Erythroblast (primary cell): Measurements from ENCODE around the gene GUCA2A.

Experiments
- DNase-seq, 2 experiments: peaks; one replicate each; lab custom pipeline; 2025; lab: John Stamatoyannopoulos, UW
- GATA1 ChIP-seq: IDR thresholded peaks from 2 replicates; pipeline ENCODE4 v1.6.1; 2011; ENCODE audit warnings: low read depth, mild to moderate bottlenecking, control low read depth, low read length, moderate library complexity
- POLR2A ChIP-seq: IDR thresholded peaks from 2 replicates; pipeline ENCODE4 v1.6.1; 2011; ENCODE audit warnings: mild to moderate bottlenecking, low read length

The GUCA2A gene

GRCh38 chr1:42139444-42139843 is 25.1 kb downstream of the GUCA2A start:
- TF ChIP-seq GATA1 (no peak), POLR2A (no peak)

DNA sequence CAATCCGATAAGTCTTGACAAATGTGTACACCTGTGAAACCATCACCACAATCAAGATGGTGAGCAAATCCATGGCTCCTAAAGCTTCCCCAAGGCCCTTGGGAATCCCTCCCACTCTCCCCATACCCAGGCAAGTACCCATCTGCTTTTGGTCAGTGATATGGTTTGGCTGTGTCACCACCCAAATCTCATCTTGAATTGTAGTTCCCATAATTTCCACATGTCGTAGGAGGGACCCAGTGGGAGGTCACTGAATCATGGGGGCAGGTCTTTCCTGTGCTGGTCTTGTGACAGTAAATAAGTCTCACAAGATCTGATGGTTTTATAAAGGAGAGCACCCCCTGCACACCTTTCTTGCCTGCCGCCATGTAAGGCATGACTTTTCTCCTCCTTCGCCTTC is 26.0 kb downstream of the GUCA2A start:
- no peak for TF ChIP-seq POLR2A
- TF ChIP-seq GATA1, result no peak

More at GRCh38 chr1:42139444-42139843, 25.1 kb downstream of the GUCA2A start:
- DNase-seq, result no peak

DNA sequence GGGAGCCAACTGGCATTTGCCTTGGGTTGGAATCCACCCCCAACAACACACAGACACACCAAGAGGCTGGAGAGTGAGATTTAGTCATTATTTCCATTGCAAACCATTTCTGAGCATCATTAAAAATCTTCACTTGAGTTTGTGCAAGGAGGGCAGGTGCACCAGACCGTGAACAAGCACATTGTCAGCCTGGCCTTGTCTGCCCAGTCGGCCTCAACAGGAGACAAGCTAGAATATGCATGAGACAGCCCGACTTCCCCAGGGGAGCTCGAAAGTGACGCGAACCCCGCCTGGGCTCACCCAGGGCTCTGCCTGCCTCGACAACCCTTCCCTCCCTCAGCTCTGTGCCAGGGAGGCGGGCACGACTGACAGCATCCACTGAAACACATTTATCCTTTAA is 26.8 kb downstream of the GUCA2A start:
- no peak for TF ChIP-seq POLR2A
- TF ChIP-seq GATA1, result no peak

More for the DNA sequence above, 26.0 kb downstream of the GUCA2A start:
- DNase-seq, result no peak

DNA sequence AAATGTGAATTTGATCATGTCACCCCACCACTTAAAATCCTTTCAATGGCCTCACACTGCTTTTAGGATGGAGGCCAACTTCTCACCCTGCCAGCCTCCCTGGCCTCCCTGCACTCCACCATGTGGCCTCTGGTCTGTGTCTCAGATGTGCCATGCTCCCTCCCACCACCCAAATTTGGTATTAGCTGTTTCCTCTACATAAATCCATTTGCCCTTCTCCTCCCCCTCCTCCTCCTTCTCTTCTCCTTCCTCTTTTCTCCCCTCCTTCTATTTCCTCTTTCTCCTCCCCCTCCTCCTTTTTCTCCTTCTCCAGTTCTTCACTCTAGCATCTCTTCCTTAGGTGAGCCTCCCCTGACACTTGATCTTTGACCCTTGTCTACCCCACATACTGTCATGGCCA is 28.1 kb downstream of the GUCA2A start:
- TF ChIP-seq POLR2A (no peak), GATA1 (no peak)
- no peak for DNase-seq

More for the DNA sequence above, 26.8 kb downstream of the GUCA2A start:
- no peak for DNase-seq

DNA sequence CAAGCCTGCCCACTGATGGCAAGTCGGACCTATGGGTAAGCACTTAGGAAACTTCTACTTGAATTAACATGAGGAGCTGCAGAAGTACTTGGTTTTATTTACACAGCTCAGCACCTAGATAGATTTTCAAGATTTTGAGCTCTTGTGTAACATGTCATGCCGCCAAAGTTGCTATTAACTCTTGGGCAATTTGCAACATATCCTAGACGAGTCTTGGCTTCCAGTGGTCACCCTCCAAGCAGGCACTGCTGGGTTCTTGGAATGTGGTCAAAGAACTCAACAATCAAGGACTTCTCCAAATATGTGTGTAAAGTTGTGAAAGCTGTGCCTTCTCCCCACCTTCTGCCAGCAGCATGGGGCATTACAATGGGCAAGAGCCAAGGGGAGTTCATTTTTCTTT is 29.1 kb downstream of the GUCA2A start:
- TF ChIP-seq GATA1, result no peak
- no peak for DNase-seq

- TF ChIP-seq GATA1, result no peak
- no peak for TF ChIP-seq POLR2A
- DNase-seq, result no peak
These were observed 30.6 kb downstream of the GUCA2A start for GRCh38 chr1:42133809-42134526.

DNA sequence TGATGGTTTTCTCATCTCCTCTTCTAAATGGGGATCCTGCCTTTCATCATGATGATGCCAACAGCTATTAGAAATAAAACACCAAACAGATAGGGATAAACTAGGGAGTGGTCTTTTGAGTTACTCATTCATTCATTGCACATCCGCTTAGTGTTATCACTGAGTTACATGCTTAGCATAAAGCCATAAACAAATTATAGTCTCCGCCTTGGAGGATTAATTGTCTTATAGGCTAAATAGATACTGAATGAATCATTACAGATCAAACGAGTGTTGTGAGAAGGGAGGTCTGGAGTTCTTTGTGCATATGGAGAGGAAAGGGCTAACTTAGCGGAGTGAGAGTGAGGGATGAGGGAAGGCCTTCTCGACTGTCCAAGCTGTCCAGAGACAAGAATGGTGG is 31.2 kb downstream of the GUCA2A start:
- DNase-seq, result no peak
- no peak for TF ChIP-seq GATA1
- TF ChIP-seq POLR2A, result no peak

DNA sequence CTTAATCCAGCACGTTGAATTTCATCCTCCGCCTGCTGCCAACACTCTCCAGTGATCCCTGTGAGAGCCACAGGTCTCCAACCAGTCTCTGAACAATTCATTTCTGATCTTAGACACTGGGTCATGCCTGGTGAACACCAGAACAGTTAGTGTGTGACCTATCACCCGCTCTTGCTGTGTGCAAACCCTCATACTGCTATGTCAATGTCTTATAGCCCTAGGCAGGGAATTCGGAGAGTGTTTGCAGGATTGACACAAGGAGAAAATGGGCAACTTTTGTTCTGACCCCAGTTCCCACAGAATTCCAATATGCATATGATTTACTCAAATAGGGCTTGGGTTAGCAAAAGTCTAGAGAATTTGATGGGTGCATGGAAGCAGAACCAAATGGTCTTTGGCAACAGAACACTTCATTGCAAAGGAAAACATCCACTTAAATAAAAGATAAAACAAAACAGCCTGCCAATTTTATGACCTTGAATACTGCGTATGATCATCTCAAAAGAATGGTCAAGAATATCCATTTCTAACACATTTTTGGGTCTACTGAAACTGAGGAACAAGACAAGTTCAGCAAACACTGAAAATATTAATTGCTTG is 34.4 kb downstream of the GUCA2A start:
- TF ChIP-seq POLR2A, result no peak
- no peak for TF ChIP-seq GATA1
- no peak for DNase-seq

DNA sequence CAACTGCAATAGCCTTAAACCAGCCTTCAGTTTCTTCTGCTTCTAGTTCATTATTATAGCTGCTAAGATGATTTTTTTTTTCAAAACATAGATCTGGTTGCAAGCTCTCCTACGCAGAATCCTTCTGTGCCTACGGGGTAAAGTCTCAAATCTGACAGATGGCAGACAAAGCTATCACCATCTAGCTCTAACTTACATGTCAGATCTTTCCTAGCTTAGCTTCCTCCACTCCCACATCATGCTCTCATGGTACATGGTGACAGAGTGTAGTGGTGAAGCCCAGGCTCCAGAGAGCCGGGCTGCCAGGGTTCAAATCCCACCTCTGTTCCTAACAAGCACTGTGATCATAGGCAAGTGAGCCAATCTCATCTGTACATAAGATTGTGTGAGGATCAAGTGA is 35.6 kb downstream of the GUCA2A start:
- DNase-seq, result no peak
- no peak for TF ChIP-seq POLR2A
- no peak for TF ChIP-seq GATA1

GRCh38 chr1:42128499-42128898 is 36.0 kb downstream of the GUCA2A start:
- TF ChIP-seq POLR2A (no peak), GATA1 (no peak)
- no peak for DNase-seq

- no peak for DNase-seq
- TF ChIP-seq GATA1 (no peak), POLR2A (no peak)
These were observed 36.8 kb downstream of the GUCA2A start for GRCh38 chr1:42127767-42128166.

GRCh38 chr1:42125552-42125951 is 39.0 kb downstream of the GUCA2A start:
- no peak for TF ChIP-seq GATA1
- TF ChIP-seq POLR2A, result no peak
- no peak for DNase-seq

GRCh38 chr1:42122408-42122807 is 42.1 kb downstream of the GUCA2A start:
- TF ChIP-seq POLR2A, result no peak
- TF ChIP-seq GATA1, result no peak
- no peak for DNase-seq

DNA sequence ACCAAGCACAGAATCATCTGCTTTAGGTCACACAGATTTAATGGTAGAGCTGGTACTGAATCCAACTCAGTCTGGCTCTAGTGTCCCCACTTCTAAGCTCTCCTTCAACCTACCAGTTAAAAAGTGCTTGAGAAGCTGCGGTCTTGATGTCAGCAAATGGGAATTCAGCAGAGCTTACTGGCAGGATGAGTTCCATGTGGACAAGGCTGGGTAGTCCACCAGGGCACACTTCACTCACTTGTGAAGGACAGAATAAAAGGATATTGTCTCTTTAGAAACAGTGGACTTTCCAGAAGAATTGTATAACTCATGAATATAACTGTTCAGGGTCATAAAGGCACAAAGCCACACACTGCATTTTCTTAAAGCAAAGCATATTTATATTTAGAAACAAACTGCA is 46.4 kb downstream of the GUCA2A start:
- DNase-seq, result no peak
- TF ChIP-seq GATA1 (no peak), POLR2A (no peak)

GRCh38 chr1:42117214-42117613 is 47.3 kb downstream of the GUCA2A start:
- DNase-seq, result no peak
- TF ChIP-seq POLR2A, result no peak
- no peak for TF ChIP-seq GATA1

GRCh38 chr1:42114229-42114628 is 50.3 kb downstream of the GUCA2A start:
- no peak for TF ChIP-seq GATA1
- no peak for TF ChIP-seq POLR2A

More at GRCh38 chr1:42114229-42114628, 50.3 kb downstream of the GUCA2A start:
- DNase-seq, result no peak
